GM12875 (cell line): ENCODE results near the gene NELL1.

ENCODE experiments used
- H3K4me3 ChIP-seq: one replicate; pipeline ENCODE4 v1.5.1; 2011; ENCODE audit warnings: low read depth, low read length, control low read depth
- CTCF ChIP-seq: IDR thresholded peaks from 2 replicates; pipeline ENCODE4 v1.5.1; 2011; ENCODE audit warnings: low read depth, mild to moderate bottlenecking, control low read depth, inconsistent platforms, low read length, moderate library complexity, borderline replicate concordance; ENCODE audit not compliant: insufficient read depth

The NELL1 gene

GRCh38 chr11:21588754-21589153 is 919.4 kb downstream of the NELL1 start:
- TF ChIP-seq CTCF = no peak
- H3K4me3 ChIP-seq = no peak overlapping the region

- no peak overlapping the region for H3K4me3 ChIP-seq
- TF ChIP-seq CTCF = no peak
Observed at GRCh38 chr11:21602699-21603098, 933.3 kb downstream of the NELL1 start.

- TF ChIP-seq CTCF = no peak
- no peak overlapping the region for H3K4me3 ChIP-seq
Observed at GRCh38 chr11:21603886-21604285, 934.5 kb downstream of the NELL1 start.

- H3K4me3 ChIP-seq = no peak overlapping the region
- TF ChIP-seq CTCF = no peak
Observed at GRCh38 chr11:21604564-21604963, 935.2 kb downstream of the NELL1 start.

- no peak overlapping the region for H3K4me3 ChIP-seq
Observed at GRCh38 chr11:21612326-21612725, 942.9 kb downstream of the NELL1 start.

GRCh38 chr11:21614961-21615360 is 945.6 kb downstream of the NELL1 start:
- TF ChIP-seq CTCF = no peak

More at GRCh38 chr11:21612326-21612725, 942.9 kb downstream of the NELL1 start:
- TF ChIP-seq CTCF = no peak

GRCh38 chr11:21615955-21616371 is 946.6 kb downstream of the NELL1 start:
- H3K4me3 ChIP-seq = no peak overlapping the region
- no peak for TF ChIP-seq CTCF

More at GRCh38 chr11:21614961-21615360, 945.6 kb downstream of the NELL1 start:
- H3K4me3 ChIP-seq = no peak overlapping the region
